ENCODE data around the gene LRRC52. TPM values are rescaled to one million over a fixed set of nuclear protein-coding genes. Genes with fewer than 3 reads are reported as not detected.

LRRC52 gene
- total RNA-seq, 2 experiments from 2014 or later, result not detected

GRCh38 chr1:165524639-165525285 lies 19.0 kb upstream of the LRRC52 start:
- Mint-ChIP-seq H3K27ac (no peak overlapping the region), H3K9me3 (peaks cover 7% of the 10 kb centered on the region), H3K27me3 (peaks cover 36% of the 10 kb centered on the region), H3K4me1 (peaks cover 1% of the 10 kb centered on the region), H3K4me3 (no peak overlapping the region), H3K36me3 (no peaks in the 10 kb centered on the region)
- DNase-seq (no peak), ATAC-seq (ENCODE audit: low read depth) (no peak)
- POLR2A ChIA-PET, result no interaction called here

- no peak for ATAC-seq (ENCODE audit: low read depth)
- peaks cover 34% of the 10 kb centered on the region for H3K27me3 Mint-ChIP-seq
- no peak overlapping the region for H3K27ac Mint-ChIP-seq
Measured at GRCh38 chr1:165525708-165526107, 18.1 kb upstream of the LRRC52 start.

GRCh38 chr1:165527251-165528007 lies 16.4 kb upstream of the LRRC52 start:
- no peaks in the 10 kb centered on the region for H3K36me3 Mint-ChIP-seq
- peaks cover 39% of the 10 kb centered on the region for H3K27me3 Mint-ChIP-seq
- POLR2A ChIA-PET, result no interaction called here
- peaks cover 1% of the 10 kb centered on the region for H3K4me1 Mint-ChIP-seq
- H3K27ac Mint-ChIP-seq, result no peak overlapping the region
- no peaks in the 10 kb centered on the region for H3K9me3 Mint-ChIP-seq
- no peak overlapping the region for H3K4me3 Mint-ChIP-seq
- no peak for ATAC-seq (ENCODE audit: low read depth)
- DNase-seq, result no peak

More at GRCh38 chr1:165525708-165526107, 18.1 kb upstream of the LRRC52 start:
- Mint-ChIP-seq H3K36me3 (no peaks in the 10 kb centered on the region), H3K4me1 (peaks cover 1% of the 10 kb centered on the region), H3K9me3 (peaks cover 4% of the 10 kb centered on the region), H3K4me3 (no peak overlapping the region)
- POLR2A ChIA-PET, result no interaction called here
- DNase-seq, result no peak

GRCh38 chr1:165531021-165531420 lies 12.8 kb upstream of the LRRC52 start:
- H3K27me3 Mint-ChIP-seq, result peaks cover 42% of the 10 kb centered on the region

GRCh38 chr1:165532053-165532452 lies 11.7 kb upstream of the LRRC52 start:
- Mint-ChIP-seq H3K9me3 (no peaks in the 10 kb centered on the region), H3K4me1 (peaks cover 1% of the 10 kb centered on the region), H3K36me3 (no peaks in the 10 kb centered on the region), H3K27me3 (peaks cover 44% of the 10 kb centered on the region), H3K27ac (no peak overlapping the region), H3K4me3 (no peak overlapping the region)
- DNase-seq (no peak), ATAC-seq (ENCODE audit: low read depth) (no peak)
- POLR2A ChIA-PET, result no interaction called here

More at GRCh38 chr1:165531021-165531420, 12.8 kb upstream of the LRRC52 start:
- no peak overlapping the region for H3K27ac Mint-ChIP-seq
- no peaks in the 10 kb centered on the region for H3K9me3 Mint-ChIP-seq
- no peak overlapping the region for H3K4me3 Mint-ChIP-seq
- no peak for DNase-seq
- POLR2A ChIA-PET, result no interaction called here
- no peak for ATAC-seq (ENCODE audit: low read depth)
- H3K4me1 Mint-ChIP-seq, result peaks cover 1% of the 10 kb centered on the region
- H3K36me3 Mint-ChIP-seq, result no peaks in the 10 kb centered on the region

GRCh38 chr1:165533254-165533653 lies 10.5 kb upstream of the LRRC52 start:
- no peak overlapping the region for H3K4me3 Mint-ChIP-seq
- no peaks in the 10 kb centered on the region for H3K36me3 Mint-ChIP-seq
- H3K9me3 Mint-ChIP-seq, result no peaks in the 10 kb centered on the region
- H3K27ac Mint-ChIP-seq, result no peak overlapping the region
- no peak for ATAC-seq (ENCODE audit: low read depth)
- H3K27me3 Mint-ChIP-seq, result peaks cover 46% of the 10 kb centered on the region
- no peaks in the 10 kb centered on the region for H3K4me1 Mint-ChIP-seq
- POLR2A ChIA-PET, result no interaction called here
- DNase-seq, result no peak

GRCh38 chr1:165536016-165536415 lies 7.8 kb upstream of the LRRC52 start:
- Mint-ChIP-seq H3K4me1 (no peaks in the 10 kb centered on the region), H3K27ac (no peak overlapping the region), H3K9me3 (no peaks in the 10 kb centered on the region), H3K27me3 (peaks cover 45% of the 10 kb centered on the region), H3K4me3 (no peak overlapping the region), H3K36me3 (no peaks in the 10 kb centered on the region)
- POLR2A ChIA-PET, result no interaction called here
- no peak for DNase-seq
- no peak for ATAC-seq (ENCODE audit: low read depth)

GRCh38 chr1:165537356-165538109 lies 6.3 kb upstream of the LRRC52 start:
- Mint-ChIP-seq H3K27ac (no peak overlapping the region), H3K4me3 (no peak overlapping the region), H3K36me3 (no peaks in the 10 kb centered on the region), H3K4me1 (no peaks in the 10 kb centered on the region), H3K9me3 (no peaks in the 10 kb centered on the region), H3K27me3 (peaks cover 37% of the 10 kb centered on the region)
- POLR2A ChIA-PET, result no interaction called here
- no peak for ATAC-seq (ENCODE audit: low read depth)
- DNase-seq, result no peak

- POLR2A ChIA-PET, result no interaction called here
- Mint-ChIP-seq H3K36me3 (no peaks in the 10 kb centered on the region), H3K27ac (no peak overlapping the region), H3K27me3 (peaks cover 33% of the 10 kb centered on the region), H3K4me1 (no peaks in the 10 kb centered on the region), H3K4me3 (no peak overlapping the region), H3K9me3 (no peaks in the 10 kb centered on the region)
- ATAC-seq (ENCODE audit: low read depth), result no peak
- no peak for DNase-seq
Measured at GRCh38 chr1:165539306-165539705, 4.5 kb upstream of the LRRC52 start.

- no peaks in the 10 kb centered on the region for H3K36me3 Mint-ChIP-seq
- H3K27me3 Mint-ChIP-seq, result peaks cover 38% of the 10 kb centered on the region
- POLR2A ChIA-PET, result no interaction called here
- no peaks in the 10 kb centered on the region for H3K4me1 Mint-ChIP-seq
- no peak for DNase-seq
- no peak overlapping the region for H3K4me3 Mint-ChIP-seq
- H3K27ac Mint-ChIP-seq, result no peak overlapping the region
- no peaks in the 10 kb centered on the region for H3K9me3 Mint-ChIP-seq
- ATAC-seq (ENCODE audit: low read depth), result no peak
Measured at GRCh38 chr1:165539908-165540307, 3.9 kb upstream of the LRRC52 start.

GRCh38 chr1:165542015-165542631 lies 1.7 kb upstream of the LRRC52 start:
- Mint-ChIP-seq H3K27ac (no peak overlapping the region), H3K4me1 (no peaks in the 10 kb centered on the region), H3K4me3 (no peak overlapping the region), H3K27me3 (peaks cover 36% of the 10 kb centered on the region), H3K9me3 (no peaks in the 10 kb centered on the region), H3K36me3 (no peaks in the 10 kb centered on the region)
- no peak for DNase-seq
- no peak for ATAC-seq (ENCODE audit: low read depth)
- POLR2A ChIA-PET, result no interaction called here

GRCh38 chr1:165542647-165543046 lies 1.2 kb upstream of the LRRC52 start:
- no peak for ATAC-seq (ENCODE audit: low read depth)
- no peaks in the 10 kb centered on the region for H3K36me3 Mint-ChIP-seq
- H3K4me1 Mint-ChIP-seq, result no peaks in the 10 kb centered on the region
- no peak for DNase-seq
- H3K27me3 Mint-ChIP-seq, result peaks cover 32% of the 10 kb centered on the region
- H3K4me3 Mint-ChIP-seq, result no peak overlapping the region
- no peaks in the 10 kb centered on the region for H3K9me3 Mint-ChIP-seq
- H3K27ac Mint-ChIP-seq, result no peak overlapping the region
- POLR2A ChIA-PET, result no interaction called here

GRCh38 chr1:165544996-165545395 lies 1.2 kb downstream of the LRRC52 start:
- Mint-ChIP-seq H3K27me3 (peaks cover 32% of the 10 kb centered on the region), H3K9me3 (no peaks in the 10 kb centered on the region), H3K4me1 (no peaks in the 10 kb centered on the region), H3K36me3 (no peaks in the 10 kb centered on the region), H3K27ac (no peak overlapping the region), H3K4me3 (no peak overlapping the region)
- ATAC-seq (ENCODE audit: low read depth) (no peak), DNase-seq (no peak)
- POLR2A ChIA-PET, result no interaction called here

Measured in activated naive CD8-positive, alpha-beta T cell treated with anti-CD3 and anti-CD28 coated beads, Interleukin-2, amount 10 ng/mL, durations not matched to agents 7 days and 5 days (primary cell).